CD4-positive, alpha-beta T cell treated with Interleukin-4 for 1 hour (primary cell): ENCODE measurements around the gene ADAMTS14.

Experiments used
- DNase-seq, 2 donors: peaks; one replicate each; pipeline ENCODE4 v3.0.0-alpha.2; 2020 to 2022

ADAMTS14 gene

GRCh38 chr10:70797840-70798239 is 125.5 kb downstream of the ADAMTS14 start:
- no peak for DNase-seq

DNA sequence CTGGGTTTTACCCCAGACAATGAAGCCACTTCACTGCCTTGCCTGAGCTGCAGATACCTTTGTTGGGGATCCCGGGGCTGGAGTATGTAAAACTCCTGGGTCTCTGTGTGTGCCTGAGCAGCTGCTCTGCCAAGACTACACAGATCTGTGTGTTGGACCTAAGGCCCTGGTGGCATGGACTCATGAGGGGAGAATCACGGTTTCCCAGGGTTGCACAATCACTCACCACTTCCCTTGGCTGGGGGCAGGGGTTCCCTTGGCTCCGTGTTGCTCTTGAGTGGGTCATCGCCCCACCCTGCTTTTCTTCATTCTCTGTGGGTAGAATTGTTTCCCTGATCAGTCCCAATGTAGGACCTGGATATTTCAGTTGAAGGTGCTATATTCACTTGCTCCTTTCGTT is 126.8 kb downstream of the ADAMTS14 start:
- no peak for DNase-seq

GRCh38 chr10:70801854-70802253 is 129.5 kb downstream of the ADAMTS14 start:
- DNase-seq, result no peak

DNA sequence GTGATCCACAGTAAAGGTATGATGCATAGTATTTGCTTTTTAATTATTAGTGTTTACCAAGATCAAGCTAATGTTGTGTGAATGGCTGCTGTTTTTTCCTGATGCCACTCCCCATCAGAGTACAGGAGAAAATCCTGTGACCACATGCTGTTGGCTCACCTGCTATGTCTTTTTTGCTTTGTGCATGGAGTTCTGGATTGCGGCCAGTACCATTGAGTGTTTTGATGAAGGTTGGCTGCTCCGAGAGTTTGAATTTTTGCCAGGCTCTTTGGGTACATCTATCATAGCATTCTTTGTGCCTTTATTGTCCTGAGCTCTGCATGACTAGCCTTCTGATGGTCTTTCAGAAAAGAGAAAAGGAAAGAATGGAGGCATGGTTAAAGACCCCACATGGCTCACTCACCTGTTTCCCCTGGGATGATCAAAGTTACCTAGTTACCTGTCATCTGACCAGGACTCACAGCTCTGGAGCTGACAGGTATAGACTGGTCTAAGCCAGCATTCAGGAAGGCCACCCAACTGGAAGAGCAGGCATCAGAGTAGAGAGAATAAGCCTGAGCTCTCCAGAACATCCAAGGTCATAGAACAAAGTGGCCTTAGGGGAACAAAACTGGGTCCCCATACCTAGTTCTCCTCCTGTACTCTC is 131.6 kb downstream of the ADAMTS14 start:
- no peak for DNase-seq

DNA sequence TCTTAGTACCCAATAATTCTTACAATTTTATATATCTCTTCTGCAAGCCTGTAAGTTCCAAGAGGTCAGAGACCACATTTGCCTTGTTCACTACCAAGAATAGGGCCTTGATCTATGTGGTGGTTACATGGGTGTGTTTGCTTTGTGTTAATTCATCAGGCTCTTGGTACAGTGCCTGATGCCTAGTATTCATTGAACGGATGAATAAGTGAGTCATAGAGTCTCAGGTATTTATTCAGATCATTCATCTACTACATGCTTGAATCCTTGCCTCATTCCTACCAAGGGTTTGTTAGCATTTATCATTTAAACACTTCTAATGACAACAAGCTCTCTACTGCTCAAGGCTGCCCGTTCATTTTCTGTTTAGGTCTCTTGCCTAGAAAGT is 132.1 kb downstream of the ADAMTS14 start:
- no peak for DNase-seq

- DNase-seq, result no peak
These were observed 133.4 kb downstream of the ADAMTS14 start for GRCh38 chr10:70805619-70806215.

DNA sequence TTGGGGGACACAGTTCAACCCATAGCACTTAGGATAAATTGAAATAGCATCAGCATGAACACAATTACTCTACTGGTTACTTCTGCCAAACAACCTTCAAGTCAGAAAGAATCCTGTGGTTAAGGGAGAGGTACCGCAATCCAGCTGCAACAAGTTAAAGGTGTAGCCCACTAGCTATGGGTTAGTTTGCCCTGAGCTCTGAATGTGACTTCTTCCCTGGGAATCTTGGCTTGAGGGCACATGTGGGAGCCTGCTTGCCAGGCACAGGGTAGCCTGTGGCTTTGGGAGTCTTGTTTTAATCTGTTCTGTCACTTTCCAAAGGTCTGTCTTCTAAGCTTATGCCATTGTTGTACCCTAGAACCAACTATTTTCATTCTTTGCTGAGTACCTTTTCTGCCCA is 134.5 kb downstream of the ADAMTS14 start:
- no peak for DNase-seq

DNA sequence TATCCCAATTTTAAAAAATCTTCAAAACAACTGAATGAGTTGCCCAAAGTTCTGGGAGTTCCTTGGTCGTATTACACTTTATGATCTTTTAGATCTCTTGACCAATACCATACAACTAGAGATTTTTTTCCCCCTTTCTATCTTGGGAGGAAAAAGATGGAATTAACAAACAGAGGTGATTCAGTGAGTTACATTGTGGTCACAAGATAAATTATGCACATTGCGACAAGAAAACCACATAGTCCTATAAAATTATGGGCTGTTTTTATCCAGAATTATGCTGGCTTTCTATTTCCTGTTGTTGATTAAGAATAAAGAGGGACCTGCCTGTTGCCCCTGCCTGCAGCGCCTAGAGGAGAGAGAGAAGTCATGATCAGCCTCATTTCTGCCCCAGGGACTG is 135.2 kb downstream of the ADAMTS14 start:
- DNase-seq, result no peak

GRCh38 chr10:70809011-70809611 is 136.8 kb downstream of the ADAMTS14 start:
- no peak for DNase-seq

DNA sequence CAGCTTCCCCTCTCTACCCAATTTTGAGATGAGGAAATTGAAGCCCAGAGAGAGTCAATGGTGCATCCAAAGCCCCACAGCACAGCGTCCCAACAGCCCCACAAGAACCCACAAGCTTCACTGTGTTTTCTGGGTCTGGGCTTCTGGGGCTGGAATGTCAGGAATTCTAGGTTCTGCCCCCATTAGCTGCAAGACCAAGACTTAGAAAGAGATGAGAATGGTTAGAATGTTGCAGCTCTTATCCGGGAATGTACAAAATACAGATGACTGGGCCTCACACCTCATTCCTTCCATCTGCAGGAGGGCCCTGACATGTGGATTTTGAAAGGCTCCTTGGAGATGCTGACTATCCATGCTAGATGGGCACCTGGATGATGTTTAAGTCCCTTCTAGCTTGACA is 137.4 kb downstream of the ADAMTS14 start:
- DNase-seq, result no peak

- DNase-seq, result no peak
These were observed 138.7 kb downstream of the ADAMTS14 start for GRCh38 chr10:70810967-70811366.

GRCh38 chr10:70811881-70812280 is 139.6 kb downstream of the ADAMTS14 start:
- no peak for DNase-seq
